K562 (cell line): ENCODE measurements around the gene SSTR1.
"Not testable (repeated sequence)": the region's sequence is repeated elsewhere in the genome, so short reads cannot be mapped to it uniquely, and the experiment has no call there.

Experiments used
- BCL6 ChIP-seq: fragments of 250-450 bp; sonication (Bioruptor Pico); IDR thresholded peaks from 2 replicates; pipeline ENCODE4 v1.4.0; 2020
- JUN ChIP-seq, 2 experiments: sonication (generic) in 1 of 2; formaldehyde crosslinking in 1 of 2; IDR thresholded peaks; 2 replicates each; pipeline versions ENCODE4 v1.6.1 to v1.8.0; 2012 to 2022; ENCODE audit warnings: borderline replicate concordance in 2 of 2, mild to moderate bottlenecking in 2 of 2, improper control_type of control experiment in 1 of 2, low read depth in 1 of 2, low read length in 1 of 2, missing genetic modification reagents in 1 of 2
- MYC ChIP-seq, 2 experiments: fragments of 250-450 bp in 1 of 2; sonication (Bioruptor Pico) in 1 of 2; IDR thresholded peaks; 2 replicates each; pipeline versions ENCODE4 v1.5.1 to v1.6.1; 2012 to 2021; ENCODE audit warnings: low read depth in 2 of 2, borderline replicate concordance in 1 of 2, improper control_type of control experiment in 1 of 2, low read length in 1 of 2, mild to moderate bottlenecking in 1 of 2, moderate library complexity in 1 of 2
- NFYB ChIP-seq: IDR thresholded peaks from 2 replicates; pipeline ENCODE4 v1.6.1; 2011; ENCODE audit warnings: mild to moderate bottlenecking, moderate library complexity; ENCODE audit not compliant: insufficient read length; ENCODE audit errors: extremely low read depth
- SP1 ChIP-seq: sonication (generic); formaldehyde crosslinking; IDR thresholded peaks from 2 replicates; pipeline ENCODE4 v1.8.1; 2022; ENCODE audit warnings: mild to moderate bottlenecking, missing genetic modification reagents
- SPI1 ChIP-seq: IDR thresholded peaks from 2 replicates; pipeline ENCODE4 v1.6.1; 2011; ENCODE audit warnings: low read depth, low read length, control low read depth, borderline replicate concordance
- STAT5B ChIP-seq: fragments of 250-450 bp; sonication (Bioruptor Pico); IDR thresholded peaks from 2 replicates; pipeline ENCODE4 v1.8.0; 2021; ENCODE audit warnings: mild to moderate bottlenecking, inconsistent platforms
- TAL1 ChIP-seq: fragments of 450-650 bp; IDR thresholded peaks from 2 replicates; pipeline ENCODE4 v1.6.1; 2016; ENCODE audit warnings: mild to moderate bottlenecking
- TFAM ChIP-seq: fragments of 250-450 bp; sonication (Bioruptor Pico); conservative IDR thresholded peaks from 2 replicates; pipeline ENCODE4 v1.5.0; 2021; ENCODE audit warnings: mild to moderate bottlenecking, moderate library complexity
- ZNF780A ChIP-seq: fragments of 250-450 bp; sonication (Bioruptor Pico); IDR thresholded peaks from 2 replicates; pipeline ENCODE4 v1.5.0; 2021; ENCODE audit warnings: mild to moderate bottlenecking
- TF ChIP-seq, protein P1 (sequence below), 3 experiments: IDR thresholded peaks in 2 of 3; conservative IDR thresholded peaks in 1 of 3; 2 replicates each; pipeline ENCODE4 v1.5.1; 2011 to 2012; ENCODE audit warnings: low read length in 3 of 3, mild to moderate bottlenecking in 3 of 3, control low read depth in 2 of 3, improper control_type of control experiment in 1 of 3, inconsistent platforms in 1 of 3, low read depth in 1 of 3, mixed read lengths in 1 of 3, moderate library complexity in 1 of 3; ENCODE audit not compliant: insufficient read depth in 2 of 3
- TF ChIP-seq, protein P2 (sequence below): fragments of 250-450 bp; sonication (Bioruptor Pico); IDR thresholded peaks from 2 replicates; pipeline ENCODE4 v1.4.0; 2020; ENCODE audit warnings: mild to moderate bottlenecking, moderate library complexity

DNA sequence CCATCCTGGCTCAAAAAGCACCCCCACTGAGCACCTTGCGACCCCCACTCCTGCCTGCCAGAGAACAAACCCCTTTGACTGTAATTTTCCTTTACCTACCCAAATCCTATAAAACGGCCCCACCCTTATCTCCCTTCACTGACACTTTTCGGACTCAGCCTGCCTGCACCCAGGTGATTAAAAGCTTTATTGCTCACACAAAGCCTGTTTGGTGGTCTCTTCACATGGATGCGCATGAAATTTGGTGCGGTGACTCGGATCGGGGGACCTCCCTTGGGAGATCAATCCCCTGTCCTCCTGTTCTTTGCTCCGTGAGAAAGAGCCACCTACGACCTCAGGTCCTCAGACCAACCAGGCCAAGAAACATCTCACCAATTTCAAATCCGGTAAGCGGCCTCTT is 16.9 kb upstream of the SSTR1 start:
- not testable (repeated sequence) for TF ChIP-seq SP1; TFAM; ZNF780A (CRISPR knock-in tag); NFYB; STAT5B (CRISPR knock-in tag); JUN (IDR thresholded peaks at IDR 0.05; ENCODE audit: borderline replicate concordance, low read depth, low read length); JUN (CRISPR knock-in tag; IDR thresholded peaks at IDR 0.05; ENCODE audit: borderline replicate concordance); TAL1; SPI1; MYC (IDR thresholded peaks at IDR 0.05; ENCODE audit: low read depth, low read length); MYC (CRISPR knock-in tag; IDR thresholded peaks at IDR 0.05; ENCODE audit: borderline replicate concordance, low read depth); BCL6 (CRISPR knock-in tag)
- TF ChIP-seq, protein P1, sequence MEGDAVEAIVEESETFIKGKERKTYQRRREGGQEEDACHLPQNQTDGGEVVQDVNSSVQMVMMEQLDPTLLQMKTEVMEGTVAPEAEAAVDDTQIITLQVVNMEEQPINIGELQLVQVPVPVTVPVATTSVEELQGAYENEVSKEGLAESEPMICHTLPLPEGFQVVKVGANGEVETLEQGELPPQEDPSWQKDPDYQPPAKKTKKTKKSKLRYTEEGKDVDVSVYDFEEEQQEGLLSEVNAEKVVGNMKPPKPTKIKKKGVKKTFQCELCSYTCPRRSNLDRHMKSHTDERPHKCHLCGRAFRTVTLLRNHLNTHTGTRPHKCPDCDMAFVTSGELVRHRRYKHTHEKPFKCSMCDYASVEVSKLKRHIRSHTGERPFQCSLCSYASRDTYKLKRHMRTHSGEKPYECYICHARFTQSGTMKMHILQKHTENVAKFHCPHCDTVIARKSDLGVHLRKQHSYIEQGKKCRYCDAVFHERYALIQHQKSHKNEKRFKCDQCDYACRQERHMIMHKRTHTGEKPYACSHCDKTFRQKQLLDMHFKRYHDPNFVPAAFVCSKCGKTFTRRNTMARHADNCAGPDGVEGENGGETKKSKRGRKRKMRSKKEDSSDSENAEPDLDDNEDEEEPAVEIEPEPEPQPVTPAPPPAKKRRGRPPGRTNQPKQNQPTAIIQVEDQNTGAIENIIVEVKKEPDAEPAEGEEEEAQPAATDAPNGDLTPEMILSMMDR (IDR thresholded peaks at IDR 0.05 in 2 of 3, conservative IDR thresholded peaks at IDR 0.05 in 1 of 3; ENCODE audit: insufficient read depth in 2 of 3, low read depth in 1 of 3, low read length in 3 of 3) = not testable (repeated sequence)
- TF ChIP-seq, protein P2, sequence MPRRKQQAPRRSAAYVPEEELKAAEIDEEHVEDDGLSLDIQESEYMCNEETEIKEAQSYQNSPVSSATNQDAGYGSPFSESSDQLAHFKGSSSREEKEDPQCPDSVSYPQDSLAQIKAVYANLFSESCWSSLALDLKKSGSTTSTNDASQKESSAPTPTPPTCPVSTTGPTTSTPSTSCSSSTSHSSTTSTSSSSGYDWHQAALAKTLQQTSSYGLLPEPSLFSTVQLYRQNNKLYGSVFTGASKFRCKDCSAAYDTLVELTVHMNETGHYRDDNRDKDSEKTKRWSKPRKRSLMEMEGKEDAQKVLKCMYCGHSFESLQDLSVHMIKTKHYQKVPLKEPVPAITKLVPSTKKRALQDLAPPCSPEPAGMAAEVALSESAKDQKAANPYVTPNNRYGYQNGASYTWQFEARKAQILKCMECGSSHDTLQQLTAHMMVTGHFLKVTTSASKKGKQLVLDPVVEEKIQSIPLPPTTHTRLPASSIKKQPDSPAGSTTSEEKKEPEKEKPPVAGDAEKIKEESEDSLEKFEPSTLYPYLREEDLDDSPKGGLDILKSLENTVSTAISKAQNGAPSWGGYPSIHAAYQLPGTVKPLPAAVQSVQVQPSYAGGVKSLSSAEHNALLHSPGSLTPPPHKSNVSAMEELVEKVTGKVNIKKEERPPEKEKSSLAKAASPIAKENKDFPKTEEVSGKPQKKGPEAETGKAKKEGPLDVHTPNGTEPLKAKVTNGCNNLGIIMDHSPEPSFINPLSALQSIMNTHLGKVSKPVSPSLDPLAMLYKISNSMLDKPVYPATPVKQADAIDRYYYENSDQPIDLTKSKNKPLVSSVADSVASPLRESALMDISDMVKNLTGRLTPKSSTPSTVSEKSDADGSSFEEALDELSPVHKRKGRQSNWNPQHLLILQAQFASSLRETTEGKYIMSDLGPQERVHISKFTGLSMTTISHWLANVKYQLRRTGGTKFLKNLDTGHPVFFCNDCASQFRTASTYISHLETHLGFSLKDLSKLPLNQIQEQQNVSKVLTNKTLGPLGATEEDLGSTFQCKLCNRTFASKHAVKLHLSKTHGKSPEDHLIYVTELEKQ (CRISPR knock-in tag) = not testable (repeated sequence)
